NOMO-1 (cell line): ENCODE data around the gene ACACA.
"Not testable (repeated sequence)": the region's sequence is repeated elsewhere in the genome, so short reads cannot be mapped to it uniquely, and the experiment has no call there.

Source experiments
- DNase-seq, 2 experiments: peaks; one replicate each; lab custom pipeline; 2025; ENCODE audit not compliant: unreplicated experiment in 2 of 2; lab: John Stamatoyannopoulos, UW

ACACA gene

GRCh38 chr17:37406635-37407461 is at the start of gene ACACA, which contains the start of gene TADA2A:
TSS of gene ACACA (minus strand) at chr17:37406836. CDS start at chr17:37406299, 537 bp downstream.
TSS of gene TADA2A (plus strand) at chr17:37406886. CDS start at chr17:37411366, 4,480 bp downstream.
- DNase-seq = peak; percentile 73 to 86

GRCh38 chr17:37450112-37450511 is 43.5 kb upstream of the ACACA start:
- DNase-seq = no peak

GRCh38 chr17:37447641-37448040 is 41.0 kb upstream of the ACACA start:
- no peak for DNase-seq

GRCh38 chr17:37446027-37446426 is 39.4 kb upstream of the ACACA start:
- DNase-seq = no peak

- DNase-seq = peak; percentile 6 to 79
Measured at GRCh38 chr17:37441369-37442014, 34.9 kb upstream of the ACACA start.

- DNase-seq = no peak
Measured at GRCh38 chr17:37440424-37440823, 33.8 kb upstream of the ACACA start.

- DNase-seq = no peak
Measured at GRCh38 chr17:37438141-37438540, 31.5 kb upstream of the ACACA start.

- DNase-seq = no peak
Measured at GRCh38 chr17:37432671-37433070, 26.0 kb upstream of the ACACA start.

GRCh38 chr17:37430051-37430627 is 23.5 kb upstream of the ACACA start:
- no peak for DNase-seq

GRCh38 chr17:37429453-37429852 is 22.8 kb upstream of the ACACA start:
- no peak for DNase-seq

- DNase-seq = no peak
Measured at GRCh38 chr17:37429039-37429438, 22.4 kb upstream of the ACACA start.

GRCh38 chr17:37425268-37425667 is 18.6 kb upstream of the ACACA start:
- no peak for DNase-seq

- DNase-seq = no peak
Measured at GRCh38 chr17:37422971-37423625, 16.5 kb upstream of the ACACA start.

GRCh38 chr17:37417852-37418251 is 11.2 kb upstream of the ACACA start:
- DNase-seq = no peak

GRCh38 chr17:37413875-37414519 is 7.4 kb upstream of the ACACA start:
- no peak for DNase-seq

- no peak for DNase-seq
Measured at GRCh38 chr17:37410357-37410756, 3.7 kb upstream of the ACACA start.

GRCh38 chr17:37408145-37408479 is 1.5 kb upstream of the ACACA start:
- not testable (repeated sequence) for DNase-seq

- DNase-seq = no peak
Measured at GRCh38 chr17:37405955-37406634, 541 bp downstream of the ACACA start.

GRCh38 chr17:37405522-37405921 is 1.1 kb downstream of the ACACA start:
- DNase-seq = not testable (repeated sequence)

GRCh38 chr17:37400505-37400904 is 6.1 kb downstream of the ACACA start:
- no peak for DNase-seq
